GM20000 (cell line): ENCODE data around the gene RAB11FIP4.

Experiments used
- DNase-seq: peaks from one replicate; pipeline ENCODE4 v3.0.0; 2012; ENCODE audit warnings: low spot score
- TF ChIP-seq, protein P1 (sequence below): IDR thresholded peaks from 2 replicates; pipeline ENCODE4 v1.5.1; 2012; ENCODE audit warnings: mild to moderate bottlenecking, control low read depth; ENCODE audit errors: extremely low read depth, missing control alignments

RAB11FIP4 gene

DNA sequence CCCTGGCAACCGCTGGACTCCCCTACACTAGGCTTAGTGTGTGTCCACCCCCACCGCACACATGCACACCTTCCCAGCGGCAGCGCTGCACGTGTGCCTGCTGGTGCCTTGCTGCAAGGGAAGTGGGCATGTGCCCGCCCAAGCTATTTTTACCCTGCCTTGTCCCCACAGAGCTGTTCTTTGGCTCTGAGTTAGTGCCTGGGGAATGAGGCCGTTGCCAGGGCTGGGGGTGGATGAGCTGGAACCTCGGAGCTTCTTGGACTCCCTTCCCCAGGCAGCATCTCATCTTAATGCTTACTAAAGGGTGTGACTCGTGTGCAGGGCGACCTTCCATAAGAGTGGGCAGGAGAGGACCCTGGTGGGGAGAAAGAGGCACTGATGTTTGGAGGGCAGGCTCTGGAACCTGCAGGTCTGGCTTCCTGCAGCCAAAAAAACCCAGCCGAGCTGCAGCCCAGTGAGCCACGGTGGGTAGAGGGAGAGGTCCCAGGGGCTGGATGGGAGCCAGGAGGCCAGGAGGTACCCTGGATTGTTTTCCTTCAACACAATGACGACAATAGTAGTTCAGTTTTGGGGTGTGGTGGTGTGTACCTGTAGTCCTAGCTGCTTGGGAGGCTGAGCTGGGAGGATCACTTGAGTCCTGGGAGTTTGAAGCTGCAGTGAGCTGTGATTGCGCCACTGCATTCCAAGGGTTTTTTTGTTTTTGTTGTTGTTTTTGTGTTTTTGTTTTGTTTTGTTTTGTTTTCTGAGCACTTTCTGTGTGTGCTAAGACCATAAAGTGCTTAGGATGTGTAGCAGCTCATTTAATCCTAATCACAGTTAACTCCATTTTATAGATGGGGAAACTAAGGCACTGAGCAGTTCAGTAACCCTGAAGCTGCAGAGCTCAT, 119.1 kb downstream of the RAB11FIP4 start:
- DNase-seq, result no peak
- TF ChIP-seq, protein P1, sequence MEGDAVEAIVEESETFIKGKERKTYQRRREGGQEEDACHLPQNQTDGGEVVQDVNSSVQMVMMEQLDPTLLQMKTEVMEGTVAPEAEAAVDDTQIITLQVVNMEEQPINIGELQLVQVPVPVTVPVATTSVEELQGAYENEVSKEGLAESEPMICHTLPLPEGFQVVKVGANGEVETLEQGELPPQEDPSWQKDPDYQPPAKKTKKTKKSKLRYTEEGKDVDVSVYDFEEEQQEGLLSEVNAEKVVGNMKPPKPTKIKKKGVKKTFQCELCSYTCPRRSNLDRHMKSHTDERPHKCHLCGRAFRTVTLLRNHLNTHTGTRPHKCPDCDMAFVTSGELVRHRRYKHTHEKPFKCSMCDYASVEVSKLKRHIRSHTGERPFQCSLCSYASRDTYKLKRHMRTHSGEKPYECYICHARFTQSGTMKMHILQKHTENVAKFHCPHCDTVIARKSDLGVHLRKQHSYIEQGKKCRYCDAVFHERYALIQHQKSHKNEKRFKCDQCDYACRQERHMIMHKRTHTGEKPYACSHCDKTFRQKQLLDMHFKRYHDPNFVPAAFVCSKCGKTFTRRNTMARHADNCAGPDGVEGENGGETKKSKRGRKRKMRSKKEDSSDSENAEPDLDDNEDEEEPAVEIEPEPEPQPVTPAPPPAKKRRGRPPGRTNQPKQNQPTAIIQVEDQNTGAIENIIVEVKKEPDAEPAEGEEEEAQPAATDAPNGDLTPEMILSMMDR, result no peak

DNA sequence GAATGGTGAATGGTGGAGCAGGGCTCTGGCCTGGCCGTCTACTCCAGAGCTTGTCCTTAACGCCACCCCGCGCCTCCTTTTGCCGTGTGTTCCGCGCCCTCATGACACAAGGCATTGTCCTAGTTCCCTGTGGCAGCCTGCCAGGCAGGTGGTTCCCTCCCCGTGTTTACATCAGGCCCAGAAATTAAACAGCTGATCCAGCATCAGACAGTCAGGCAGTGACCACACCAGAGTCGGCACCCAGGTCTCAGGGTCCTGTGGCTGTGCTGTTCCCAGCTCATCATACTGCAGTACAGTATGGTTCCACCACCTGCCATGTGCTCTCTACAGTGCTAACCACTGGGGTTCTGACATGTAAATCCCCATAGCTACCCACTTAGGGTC, 119.7 kb downstream of the RAB11FIP4 start:
- no peak for DNase-seq
- TF ChIP-seq, protein P1, result no peak

DNA sequence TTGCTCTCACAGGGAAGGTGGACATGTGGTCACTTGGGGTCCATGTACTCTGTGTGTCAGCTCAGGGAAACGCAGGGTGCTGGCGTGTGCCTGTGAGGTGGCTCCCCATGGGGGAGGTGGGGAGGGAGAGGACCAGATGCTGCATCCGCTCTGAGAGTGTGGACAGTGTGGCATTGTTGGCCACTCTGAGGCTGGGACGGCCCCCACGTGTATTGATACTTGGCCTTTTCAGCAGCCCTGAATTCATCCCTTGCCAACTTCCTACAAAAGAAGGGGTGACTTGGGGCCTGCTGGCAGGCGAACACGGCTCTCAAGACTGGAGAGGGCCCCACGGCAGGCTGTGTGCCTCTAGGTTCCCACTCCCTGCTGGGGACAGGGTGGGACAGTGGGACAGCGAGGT, 120.1 kb downstream of the RAB11FIP4 start:
- TF ChIP-seq, protein P1, result no peak
- DNase-seq, result no peak

DNA sequence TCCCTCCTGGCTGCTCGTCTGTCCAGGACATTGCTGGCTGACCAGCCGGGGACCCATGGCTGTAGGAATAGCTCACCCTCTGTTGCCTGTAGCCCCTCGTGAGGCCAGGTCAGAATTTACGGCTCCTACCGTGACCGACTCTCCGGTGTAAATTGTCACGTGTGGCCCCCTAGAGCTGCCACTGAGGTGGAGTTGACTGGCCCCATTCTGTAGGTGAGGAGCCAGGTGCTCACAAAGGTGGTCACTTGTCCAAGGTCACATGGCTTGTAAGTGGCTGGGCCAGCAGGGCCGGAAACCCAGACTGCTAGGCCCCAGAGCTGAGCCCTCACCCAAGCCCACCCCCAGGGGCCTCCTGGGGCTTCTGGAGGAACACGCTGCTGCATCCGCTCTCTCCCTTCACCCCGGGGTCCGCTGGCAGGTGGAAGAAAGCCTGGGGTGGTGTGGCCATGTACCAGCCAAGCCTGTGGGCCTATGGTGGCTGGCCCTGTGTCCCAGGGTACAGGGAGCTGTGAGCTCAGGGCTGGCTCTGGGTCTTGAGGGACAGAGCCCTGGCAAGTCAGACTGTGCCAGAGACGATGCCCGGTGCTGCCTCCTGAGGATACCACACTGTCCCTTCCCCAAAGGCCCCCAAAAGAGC, 120.7 kb downstream of the RAB11FIP4 start:
- TF ChIP-seq, protein P1, result no peak

DNA sequence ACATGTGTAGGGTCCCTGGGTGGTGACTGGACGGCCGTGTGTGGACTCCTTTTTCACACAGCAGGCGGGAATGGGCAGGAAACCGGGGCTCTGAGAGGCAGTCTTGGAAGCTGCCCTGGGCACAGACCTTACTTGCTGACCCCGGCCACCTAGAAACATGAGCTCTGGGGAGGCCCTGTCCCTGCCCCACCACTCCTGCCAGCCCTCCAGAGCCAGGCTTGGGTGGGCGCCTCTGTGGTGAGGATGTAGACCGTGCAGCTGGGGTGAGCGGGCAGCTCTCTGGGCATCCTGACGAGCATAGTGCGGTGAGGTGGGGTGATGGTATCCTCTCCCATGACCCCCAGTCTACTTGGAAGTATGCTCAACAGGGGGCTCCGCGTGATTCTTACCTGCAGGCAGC, 121.3 kb downstream of the RAB11FIP4 start:
- TF ChIP-seq, protein P1, result no peak
- no peak for DNase-seq

More for the DNA sequence above, 120.7 kb downstream of the RAB11FIP4 start:
- DNase-seq, result no peak

DNA sequence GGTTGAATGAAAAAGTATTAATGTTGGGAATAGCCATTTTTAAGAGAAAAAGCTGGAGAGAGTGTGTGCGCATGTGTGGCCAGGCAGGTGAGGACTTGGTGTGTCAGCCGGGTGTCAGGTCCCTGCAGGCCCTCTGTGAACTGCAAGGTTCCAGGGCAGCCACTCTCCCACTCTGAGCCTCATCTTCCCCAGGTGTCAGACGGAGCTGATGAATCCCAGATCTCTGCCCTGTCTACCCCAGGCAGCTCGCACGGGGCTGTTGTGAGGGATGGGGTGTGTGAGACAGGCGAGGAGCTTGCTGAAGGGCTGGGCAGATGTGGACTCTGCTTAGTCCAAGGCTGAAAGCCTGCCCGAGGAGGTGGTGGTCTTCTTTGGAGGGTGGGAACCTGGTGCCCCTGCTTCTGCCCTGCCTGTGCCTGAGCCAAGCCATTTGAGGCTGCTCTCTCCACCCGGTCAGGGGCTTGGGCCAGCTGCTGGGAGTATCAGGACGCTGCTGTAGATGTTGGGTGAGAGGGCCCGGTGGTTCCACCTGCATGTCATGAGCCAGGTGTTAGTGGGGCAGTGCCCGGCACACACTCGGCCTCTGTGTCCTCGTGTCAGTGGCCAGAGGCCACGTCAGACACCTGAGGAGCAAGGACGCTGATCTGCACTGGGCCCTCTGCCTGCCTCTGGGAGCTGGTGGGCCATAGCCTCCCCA, 122.4 kb downstream of the RAB11FIP4 start:
- TF ChIP-seq, protein P1, result no peak
- no peak for DNase-seq

DNA sequence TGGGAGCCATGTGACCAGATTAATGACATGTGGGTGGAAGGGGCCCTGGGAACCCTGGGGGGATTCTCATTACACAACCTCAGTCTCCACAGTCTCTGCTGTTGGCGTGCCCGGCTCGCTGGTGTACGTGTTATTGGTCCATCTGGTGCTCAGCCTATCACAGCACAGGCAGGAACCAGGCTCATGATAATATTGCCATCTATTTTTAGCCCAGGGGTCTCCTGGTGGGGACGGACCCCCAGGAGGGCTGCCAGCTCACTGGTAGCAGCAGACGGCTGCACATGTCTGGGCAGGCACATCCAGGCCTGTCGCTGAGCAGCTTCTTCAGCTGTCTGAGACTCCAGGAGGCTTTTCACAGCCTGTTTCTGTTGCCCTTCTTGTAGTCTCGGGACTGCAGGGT, 123.8 kb downstream of the RAB11FIP4 start:
- DNase-seq, result no peak
- TF ChIP-seq, protein P1, result no peak
